HG02973 (cell line): ENCODE results near the gene SHISAL2A.

Experiments
- ATAC-seq: cut with Tn5 transposase; IDR thresholded peaks from one replicate; pipeline ENCODE4 v1.9.1; 2021; ENCODE audit warnings: moderate library complexity; ENCODE audit not compliant: unreplicated experiment

The SHISAL2A gene

DNA sequence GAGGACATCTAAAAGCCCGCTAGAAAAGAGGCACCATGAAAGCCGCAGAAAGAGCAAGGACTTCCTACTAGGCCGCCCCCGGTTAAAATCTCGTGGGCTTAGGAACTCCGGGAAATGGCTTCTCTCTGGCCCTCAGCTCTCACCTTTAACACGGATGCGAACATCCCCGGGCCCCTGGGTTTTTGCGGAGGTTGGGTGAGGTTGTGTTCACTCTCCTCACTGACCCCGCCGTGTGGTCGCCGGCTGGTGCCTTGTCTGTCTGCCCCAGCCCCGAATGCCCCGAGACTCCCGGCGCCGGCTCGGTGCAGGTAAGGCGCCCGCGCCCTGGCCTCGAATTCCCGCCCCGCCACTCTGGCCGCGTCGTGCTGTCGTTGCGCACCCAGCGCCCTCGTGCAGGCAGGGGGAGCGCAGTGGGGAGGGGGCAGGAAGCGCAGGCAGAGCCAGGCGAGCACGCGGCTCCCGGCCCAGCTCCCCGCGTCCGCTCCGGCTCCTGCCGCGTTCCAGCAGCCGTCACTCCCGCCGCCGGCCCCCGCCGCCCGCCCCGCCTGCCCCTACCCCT lies at the start of gene SHISAL2A:
TSS of gene SHISAL2A (plus strand) at position 437 of the 559 bp plus-strand sequence. CDS start 326 bp downstream, outside the sequence.
- ATAC-seq, result no peak

DNA sequence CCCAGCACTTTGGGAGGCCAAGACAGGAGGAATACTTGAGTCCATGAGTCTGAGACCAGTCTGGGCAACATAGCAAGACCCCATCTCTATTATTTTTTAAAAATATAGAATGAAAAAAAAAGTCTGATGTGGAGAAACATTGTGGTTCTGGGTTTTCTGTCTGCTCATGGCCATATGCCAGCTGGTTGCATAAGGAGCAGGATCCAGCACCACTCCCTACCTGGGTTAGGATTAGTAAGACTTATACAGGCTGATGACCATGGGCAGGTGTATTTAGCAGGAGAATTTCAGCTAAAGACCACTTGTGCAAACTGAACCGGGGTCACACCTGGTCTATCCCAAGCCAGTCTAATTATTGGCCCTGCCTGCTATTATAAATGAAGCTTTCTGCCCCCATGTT lies 47.5 kb upstream of the SHISAL2A start:
- ATAC-seq, result no peak

DNA sequence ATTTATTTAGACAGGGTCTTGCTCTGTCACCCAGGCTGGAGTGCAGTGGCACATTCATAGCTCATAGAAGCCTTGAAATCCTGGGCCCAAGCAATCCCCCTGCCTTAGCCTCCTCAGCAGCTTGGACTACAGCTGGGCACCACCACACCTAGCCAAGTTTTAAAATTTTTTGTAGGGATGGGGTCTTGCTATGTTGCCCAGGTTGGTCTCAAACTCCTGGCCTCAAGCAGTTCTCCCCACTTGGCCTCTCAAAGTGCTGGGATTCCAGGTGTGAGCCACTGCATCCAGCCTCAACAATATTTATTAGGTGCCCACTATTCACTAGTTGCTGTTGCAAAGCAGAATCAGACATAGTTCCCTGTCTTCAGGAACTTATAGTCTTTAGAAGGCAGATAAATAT lies 44.9 kb upstream of the SHISAL2A start:
- ATAC-seq, result no peak

DNA sequence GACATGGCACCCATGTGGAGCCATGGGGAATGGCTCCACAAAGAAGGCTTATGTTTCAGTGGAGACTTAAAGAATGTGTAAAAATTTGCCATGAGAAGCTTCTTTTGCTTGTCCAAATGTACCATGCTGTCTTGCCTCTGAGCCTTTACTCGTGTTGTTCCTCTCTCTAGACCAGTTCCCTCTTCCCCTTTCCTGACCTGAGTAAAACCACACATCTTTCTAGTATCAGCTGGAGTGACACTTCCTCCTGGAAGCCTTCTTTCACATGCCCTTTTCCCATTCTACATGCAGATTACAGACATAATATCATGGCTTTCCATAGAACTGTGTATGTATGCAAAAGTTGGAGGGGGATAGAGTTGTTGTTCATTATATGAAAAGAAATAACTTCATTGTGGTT lies 44.4 kb upstream of the SHISAL2A start:
- ATAC-seq, result no peak

DNA sequence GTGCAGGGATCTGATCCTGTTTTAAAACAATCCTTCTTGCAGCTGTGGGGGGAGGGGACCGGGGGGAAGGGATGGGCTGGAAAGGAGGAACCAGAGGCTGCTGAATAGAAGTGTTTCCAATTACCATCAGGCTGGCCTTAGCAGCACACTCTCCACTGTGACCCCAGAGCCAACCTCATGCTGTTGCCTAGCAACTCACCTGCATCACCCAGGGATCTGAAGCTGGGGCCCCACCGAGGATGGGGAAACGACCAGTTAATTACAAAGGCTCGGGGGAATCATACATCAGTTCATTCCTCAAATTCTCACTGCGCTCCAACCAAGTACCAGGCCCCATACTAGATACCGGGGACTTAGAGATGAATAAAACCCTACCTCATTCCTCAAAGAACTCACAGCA lies 42.7 kb upstream of the SHISAL2A start:
- no peak for ATAC-seq

DNA sequence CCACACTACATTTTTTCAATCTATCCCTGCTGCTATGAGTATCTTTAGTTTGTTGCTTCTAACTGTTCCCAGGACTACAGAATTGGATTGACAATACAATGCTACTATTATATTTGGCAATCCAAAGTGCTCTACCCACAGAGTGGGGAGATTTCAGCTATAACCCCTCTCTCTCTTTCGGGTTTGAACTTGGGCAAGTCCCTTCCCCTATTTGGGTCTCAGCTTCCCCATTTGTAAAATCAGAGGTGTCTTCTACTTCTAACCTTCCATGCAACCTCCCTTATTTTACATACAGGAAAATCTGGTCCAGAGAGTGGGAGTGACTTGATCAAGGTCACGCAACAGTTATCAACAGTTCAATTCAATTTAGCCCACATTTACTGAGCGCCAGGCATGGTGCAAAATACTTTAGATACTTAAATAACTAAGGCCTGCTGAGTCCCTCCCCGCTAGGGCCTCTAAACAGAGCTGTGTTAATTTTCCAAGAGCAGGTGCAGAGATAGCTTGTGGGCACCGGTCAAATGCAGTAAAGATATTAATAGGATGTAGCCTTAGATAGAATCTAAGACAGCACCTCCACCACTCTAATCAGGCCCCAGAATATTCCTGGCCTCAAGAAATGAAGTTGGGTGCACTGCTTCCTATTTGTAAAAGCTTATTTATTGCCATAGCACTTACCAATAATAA lies 40.2 kb upstream of the SHISAL2A start:
- no peak for ATAC-seq

DNA sequence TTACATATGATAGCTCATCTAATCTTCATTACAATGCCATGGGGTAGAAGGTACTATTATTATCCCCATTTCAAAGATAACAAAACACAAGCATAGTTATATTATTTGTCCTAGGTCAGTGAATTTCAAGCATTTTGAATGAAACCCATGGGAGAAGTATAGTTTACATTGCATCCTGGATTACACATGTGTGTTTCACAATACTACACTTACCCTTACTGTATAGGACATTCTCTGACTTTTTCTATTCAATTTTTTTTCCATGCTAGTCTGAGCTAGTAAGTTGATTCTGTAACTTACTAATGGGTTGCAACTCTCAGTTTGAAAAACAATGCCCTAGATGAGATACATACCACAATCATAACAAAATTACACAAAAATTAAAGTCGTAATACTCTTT lies 39.5 kb upstream of the SHISAL2A start:
- ATAC-seq, result no peak

DNA sequence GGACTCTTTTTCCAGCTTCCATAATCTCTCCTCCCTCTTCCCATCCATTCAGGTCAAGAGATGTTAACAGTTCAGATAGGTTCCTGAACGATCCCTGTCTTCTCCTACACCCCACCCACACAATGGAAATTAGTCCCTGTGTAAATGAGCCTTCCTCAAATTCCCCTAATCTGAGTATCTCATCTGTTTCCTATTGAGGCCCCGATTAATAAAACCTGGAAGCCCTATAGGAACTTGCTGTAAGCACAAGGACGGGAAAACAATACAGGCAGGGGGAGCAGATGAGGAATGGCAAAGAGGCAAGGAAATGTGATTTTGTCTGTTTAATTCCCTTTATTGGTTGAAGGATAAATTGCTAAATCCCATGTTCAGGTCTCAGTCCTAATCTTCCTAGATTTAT lies 37.9 kb upstream of the SHISAL2A start:
- no peak for ATAC-seq

DNA sequence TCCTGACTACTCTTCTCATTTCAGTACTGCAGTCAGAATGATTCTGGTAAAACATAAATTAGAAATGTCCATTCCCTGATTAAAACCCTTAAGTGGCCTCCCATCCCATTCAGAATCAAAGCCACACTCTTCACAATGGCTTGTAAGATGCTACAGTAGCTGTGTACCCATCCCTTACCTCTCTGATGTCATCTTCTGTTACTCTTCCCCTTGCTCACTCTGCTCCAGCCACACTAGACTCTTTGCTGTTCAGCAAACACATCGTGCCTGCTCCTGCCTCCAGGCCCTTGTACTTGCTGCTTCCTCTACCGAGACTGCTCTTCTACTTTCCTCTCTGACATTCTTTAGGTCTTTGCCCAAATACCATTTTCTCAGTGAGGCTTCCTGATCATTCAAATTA lies 35.1 kb upstream of the SHISAL2A start:
- ATAC-seq, result no peak

DNA sequence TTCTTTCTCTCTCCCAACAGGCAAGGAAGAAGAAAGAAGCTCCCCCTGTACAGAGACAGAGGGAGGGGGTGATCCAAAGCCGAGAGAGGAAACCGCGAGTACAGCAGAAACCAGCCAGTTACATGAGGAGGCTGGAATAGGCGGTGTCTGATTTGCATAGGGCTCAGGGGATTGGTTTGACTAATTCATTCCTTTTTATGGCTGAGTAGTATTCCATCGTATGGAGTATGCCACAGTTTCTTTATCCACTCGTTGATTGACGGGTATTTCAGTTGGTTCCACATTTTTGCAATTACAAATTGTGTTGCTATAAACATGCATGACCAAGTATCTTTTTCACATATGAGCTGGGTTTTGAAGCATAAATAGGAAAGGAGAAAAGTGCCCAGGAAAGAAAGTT lies 34.2 kb upstream of the SHISAL2A start:
- ATAC-seq, result no peak

DNA sequence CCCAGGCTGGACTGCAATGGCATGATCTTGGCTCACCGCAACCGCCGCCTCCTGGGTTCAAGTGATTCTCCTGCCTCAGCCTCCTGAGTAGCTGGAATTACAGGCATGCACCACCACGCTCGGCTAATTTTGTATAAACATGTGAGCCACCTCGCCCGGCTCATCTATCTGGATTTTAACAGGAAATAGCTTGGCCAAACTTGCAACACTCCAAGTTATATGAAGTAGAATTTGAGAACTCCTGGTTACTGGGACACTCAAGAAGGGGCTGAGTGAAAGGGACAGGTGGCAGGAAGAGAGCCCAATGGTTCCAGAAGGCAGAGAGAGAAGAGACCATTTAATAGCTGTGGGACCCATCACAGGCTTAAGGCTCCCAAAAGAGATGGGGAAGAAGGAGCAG lies 33.7 kb upstream of the SHISAL2A start:
- no peak for ATAC-seq

DNA sequence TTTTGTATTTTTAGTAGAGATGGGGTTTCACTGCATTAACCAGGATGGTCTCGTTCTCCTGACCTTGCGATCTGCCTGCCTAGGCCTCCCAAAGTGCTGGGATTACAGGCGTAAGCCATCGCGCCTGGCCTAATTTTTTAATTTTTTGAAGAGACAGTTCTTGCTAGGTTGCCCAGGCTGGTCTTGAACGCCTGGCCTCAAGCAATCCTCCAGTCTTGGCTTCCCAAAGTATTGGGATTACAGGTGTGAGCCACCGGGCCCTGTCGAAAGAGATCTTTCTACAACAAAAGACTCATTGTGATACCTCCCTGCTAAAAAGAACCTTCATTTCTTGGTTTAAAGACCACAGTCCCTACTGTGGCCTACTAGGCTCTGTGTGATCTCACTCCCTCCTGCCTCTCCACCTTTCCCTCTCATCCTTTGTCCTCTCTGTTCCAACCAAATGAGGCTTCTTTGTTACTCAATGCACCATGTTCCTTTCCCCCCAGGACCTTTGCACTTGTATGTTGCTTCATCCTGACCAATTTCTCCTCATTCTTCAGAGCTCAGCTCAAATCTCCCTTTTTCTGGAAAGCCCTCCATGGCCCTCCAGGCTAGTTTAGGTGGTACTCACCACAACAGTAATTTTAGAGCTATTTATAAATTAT lies 32.3 kb upstream of the SHISAL2A start:
- ATAC-seq, result no peak

DNA sequence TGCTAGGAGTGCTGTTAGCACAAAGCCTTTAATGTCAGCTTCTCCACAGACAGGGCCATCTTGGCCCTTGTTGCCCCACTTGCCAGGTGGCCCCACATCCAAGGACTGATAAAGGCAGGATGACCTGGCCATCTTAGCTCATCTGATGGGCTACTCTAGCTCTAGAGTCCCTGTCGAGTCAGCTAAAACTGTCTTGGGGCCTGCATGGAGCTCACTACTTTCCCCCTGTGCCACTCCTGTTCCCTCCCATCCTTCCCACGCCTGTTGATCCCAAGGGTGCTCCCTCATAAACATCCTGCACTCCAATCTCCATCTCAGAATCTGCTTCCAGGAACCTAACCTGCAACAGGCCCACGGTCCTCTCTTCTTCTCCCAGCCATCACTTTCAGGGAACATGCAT lies 31.4 kb upstream of the SHISAL2A start:
- no peak for ATAC-seq

DNA sequence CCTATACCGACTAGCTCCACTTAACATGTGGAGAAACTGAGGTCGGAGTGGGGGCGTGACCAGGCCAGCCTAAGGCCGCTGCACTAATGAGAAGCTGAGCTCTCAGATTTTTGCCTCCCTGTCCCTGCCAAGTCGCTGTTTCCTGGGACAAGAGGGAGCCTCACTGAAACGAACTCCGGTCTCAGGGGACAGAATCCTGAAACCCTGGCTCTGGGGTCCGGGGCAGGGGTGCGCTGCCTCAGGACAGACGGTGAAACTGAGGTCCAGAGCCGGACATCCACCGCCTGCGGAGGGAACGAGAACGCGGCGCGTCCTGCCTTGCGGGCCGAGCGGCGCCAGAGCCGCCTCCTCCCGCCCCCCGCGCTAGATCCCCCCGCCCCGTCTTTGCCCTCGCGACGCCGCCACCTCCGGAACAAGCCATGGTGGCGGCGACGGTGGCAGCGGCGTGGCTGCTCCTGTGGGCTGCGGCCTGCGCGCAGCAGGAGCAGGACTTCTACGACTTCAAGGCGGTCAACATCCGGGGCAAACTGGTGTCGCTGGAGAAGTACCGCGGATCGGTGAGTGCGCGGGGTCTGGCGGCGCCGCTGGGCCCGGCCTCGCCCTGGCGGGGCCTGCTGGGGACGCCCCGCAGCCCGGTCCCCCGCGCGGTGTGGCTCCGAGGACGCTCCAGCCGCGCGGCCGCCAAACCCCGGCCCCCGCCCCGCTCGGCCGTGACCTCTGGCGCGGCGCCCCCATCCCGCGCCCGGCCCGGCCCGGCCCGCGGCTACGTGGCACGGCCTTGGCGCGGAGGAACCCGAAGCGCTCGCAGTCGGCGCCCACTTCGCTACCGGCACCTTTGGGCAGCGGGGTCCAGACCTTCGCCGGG lies 30.7 kb upstream of the SHISAL2A start, which contains the start of gene GPX7:
TSS of gene GPX7 (plus strand) at position 381 of the 865 bp plus-strand sequence. CDS start at position 420, 39 bp downstream.
- no peak for ATAC-seq

DNA sequence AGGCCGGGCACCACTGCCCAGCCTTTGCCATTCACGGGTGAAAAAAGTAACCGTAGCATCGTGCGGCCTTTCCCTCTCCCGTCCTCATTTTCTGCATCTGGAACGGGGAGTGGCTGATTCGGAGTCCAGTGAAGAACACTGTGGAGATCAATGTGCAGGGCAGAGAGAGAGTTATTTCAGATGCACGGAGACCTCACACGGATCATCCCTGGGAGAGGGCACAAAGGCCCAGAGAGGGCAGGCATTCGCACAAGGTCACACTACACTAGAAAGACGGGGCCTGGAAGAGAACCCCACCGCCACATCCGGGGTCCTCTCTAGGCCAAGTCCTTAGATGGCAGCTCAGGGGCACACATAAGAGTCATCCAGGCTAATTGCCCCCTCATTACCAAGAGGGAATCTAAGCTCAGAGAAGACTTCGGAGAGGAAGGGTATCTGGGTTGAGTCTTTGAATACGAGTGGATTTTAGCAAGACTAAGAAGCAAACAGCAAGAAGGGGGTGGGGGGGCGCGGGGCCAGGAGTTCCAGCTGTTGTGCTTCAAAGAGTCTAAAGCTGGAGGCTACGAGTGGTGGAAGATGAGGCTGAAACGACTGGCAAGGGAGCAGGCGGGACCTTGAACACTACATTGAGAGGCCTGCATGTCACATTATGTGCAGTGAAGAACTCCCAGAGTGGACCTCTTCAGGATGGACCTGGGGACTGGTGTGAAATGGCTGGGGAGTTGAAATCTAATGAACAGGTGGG lies 29.9 kb upstream of the SHISAL2A start:
- ATAC-seq, result no peak

DNA sequence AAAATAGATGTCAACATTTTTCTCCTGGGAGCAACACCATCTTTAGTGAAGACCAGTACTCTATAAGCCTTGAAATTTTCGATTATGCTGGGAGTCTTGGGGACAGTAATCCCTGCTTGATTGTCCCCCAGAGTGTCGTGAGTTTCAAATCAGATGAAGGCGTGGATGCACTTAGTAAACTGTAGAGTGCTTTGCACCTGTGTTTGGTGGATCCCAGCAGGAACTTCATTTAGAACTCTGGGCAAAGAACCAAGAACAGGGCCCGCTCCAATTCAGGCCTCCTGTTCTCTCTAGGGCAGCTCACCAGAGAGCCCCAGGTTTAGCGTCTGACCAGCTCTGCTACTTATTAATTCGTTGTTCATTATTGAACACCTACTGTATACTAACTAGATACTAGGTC lies 29.3 kb upstream of the SHISAL2A start:
- no peak for ATAC-seq

DNA sequence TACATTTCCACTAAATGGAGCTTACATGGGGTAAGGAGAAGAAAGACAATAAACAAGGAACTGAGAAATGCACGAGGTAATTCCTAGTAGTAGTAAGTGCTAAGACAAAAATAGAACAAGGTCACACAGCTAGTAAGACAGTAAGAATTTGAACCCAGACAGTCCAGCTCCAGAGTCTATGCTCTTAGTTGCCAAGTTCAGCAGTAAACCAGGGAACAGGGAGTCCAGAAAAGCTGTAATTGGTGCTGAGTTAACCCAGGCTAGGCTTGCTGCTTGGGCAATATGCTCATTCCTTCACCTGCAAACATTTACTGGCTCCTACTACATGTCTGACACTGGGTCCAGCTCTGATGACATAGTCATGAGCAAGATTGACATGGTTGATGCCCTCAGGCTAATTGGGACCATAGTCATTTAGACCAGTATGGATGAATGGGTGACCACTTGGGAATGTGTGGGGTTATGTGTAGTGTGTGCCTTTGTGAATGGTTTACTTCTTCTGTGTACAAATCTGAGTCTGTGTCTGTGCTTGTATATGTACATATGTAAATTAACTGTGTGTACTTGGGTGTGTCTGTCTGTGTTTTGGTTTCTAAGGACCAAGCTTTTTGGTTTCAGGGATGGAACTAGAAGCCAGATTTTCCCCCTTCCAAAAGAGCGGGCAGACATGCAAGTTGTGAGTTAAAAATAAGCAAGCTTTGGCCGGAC lies 28.8 kb upstream of the SHISAL2A start:
- no peak for ATAC-seq

DNA sequence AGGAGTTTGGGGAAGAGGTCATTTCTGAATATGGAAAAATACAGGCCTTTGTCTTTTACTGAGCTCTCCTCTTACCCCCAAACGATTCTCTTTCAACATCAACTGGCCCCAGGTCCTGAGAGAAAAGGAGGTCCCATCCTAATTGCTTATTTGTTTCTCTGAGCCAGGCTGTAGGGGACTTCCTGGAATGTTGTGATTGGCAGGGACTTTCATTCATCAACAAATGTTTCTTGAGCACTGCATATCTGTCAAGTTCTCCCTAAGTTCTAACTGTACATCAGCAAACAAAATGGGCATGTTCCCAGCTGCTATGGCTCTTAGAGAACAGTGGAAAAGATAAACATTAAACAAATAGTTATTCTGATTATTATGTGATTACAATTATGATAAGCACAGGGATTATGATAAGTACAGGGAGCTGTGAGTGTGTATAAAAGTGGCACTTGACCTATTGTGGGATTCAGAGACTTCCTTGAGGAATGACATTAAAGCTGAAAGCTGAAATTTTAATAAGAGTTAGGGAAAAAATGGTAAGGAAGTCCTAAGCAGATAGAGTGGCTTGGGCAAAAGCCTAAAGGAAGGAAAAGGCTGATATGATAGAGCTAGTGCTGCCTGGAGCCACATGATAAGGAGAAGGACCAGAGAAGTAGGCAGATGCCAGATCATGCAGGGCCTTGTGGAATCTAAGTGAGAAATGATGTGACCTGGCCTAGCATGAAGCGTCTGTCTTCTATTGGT lies 19.2 kb upstream of the SHISAL2A start:
- ATAC-seq, result no peak

DNA sequence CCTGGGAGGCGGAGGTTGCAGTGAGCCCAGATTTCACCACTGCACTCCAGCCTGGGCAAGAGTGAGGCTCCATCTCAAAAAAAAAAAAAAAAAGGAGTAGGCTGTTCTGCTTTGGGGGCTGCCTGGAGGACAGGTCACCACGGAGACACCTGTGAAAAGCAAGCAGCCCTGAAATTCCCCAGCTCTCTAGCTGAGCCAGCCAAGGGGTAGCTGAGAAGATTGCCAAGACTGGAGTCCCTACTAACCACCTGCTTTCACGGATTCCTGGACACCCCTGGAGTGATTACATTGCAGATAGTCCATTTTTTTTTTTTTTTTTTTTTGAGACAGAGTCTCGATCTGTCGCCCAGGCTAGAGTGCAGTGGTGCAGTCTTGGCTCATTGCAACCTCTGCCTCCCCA lies 18.3 kb upstream of the SHISAL2A start:
- no peak for ATAC-seq
